ENCODE results near the gene LRRC74A.

LRRC74A gene

GRCh38 chr14:76814726-76815645, 11.2 kb upstream of the LRRC74A start:
- H3K4me1 ChIP-seq (ENCODE audit: control insufficient read depth, low read length): peaks cover 20% of the 10 kb centered on the region
- no peaks in the 10 kb centered on the region for H3K36me3 ChIP-seq (ENCODE audit: control insufficient read depth, low read length)
- TF ChIP-seq CTCF (IDR thresholded peaks at IDR 0.05; ENCODE audit: low read depth, low read length, poor library complexity, severe bottlenecking) (no peak), EZH2phosphoT487 (IDR thresholded peaks at IDR 0.05; ENCODE audit: borderline replicate concordance, low read length) (no peak)
- H3K9me3 ChIP-seq (ENCODE audit: control insufficient read depth, insufficient read depth, low read length): no peaks in the 10 kb centered on the region
- no peaks in the 10 kb centered on the region for H3K9me2 ChIP-seq (replicated peaks; ENCODE audit: control insufficient read depth, low read length)
- H3K4me2 ChIP-seq (ENCODE audit: low read length): no peak overlapping the region
- no peak overlapping the region for H3K4me3 ChIP-seq (ENCODE audit: low read length)
- peaks cover 23% of the 10 kb centered on the region for H3K79me2 ChIP-seq (ENCODE audit: control insufficient read depth, low read length)
- H3K27ac ChIP-seq (ENCODE audit: low read depth, low read length): no peak overlapping the region
- H3F3A ChIP-seq (ENCODE audit: control insufficient read depth, insufficient read depth): no peaks in the 10 kb centered on the region
- no peaks in the 10 kb centered on the region for H4K20me1 ChIP-seq (ENCODE audit: control insufficient read depth, insufficient read depth, low read depth, low read length)
- peaks cover 12% of the 10 kb centered on the region for H3K27me3 ChIP-seq (ENCODE audit: control insufficient read depth, low read length)

GRCh38 chr14:76820700-76821099, 5.5 kb upstream of the LRRC74A start:
- peaks cover 24% of the 10 kb centered on the region for H3K27me3 ChIP-seq (ENCODE audit: control insufficient read depth, low read length)
- no peak overlapping the region for H3K4me2 ChIP-seq (ENCODE audit: low read length)
- no peaks in the 10 kb centered on the region for H3K36me3 ChIP-seq (ENCODE audit: control insufficient read depth, low read length)
- H3K4me3 ChIP-seq (ENCODE audit: low read length): no peak overlapping the region
- H3K27ac ChIP-seq (ENCODE audit: low read depth, low read length): no peak overlapping the region
- no peaks in the 10 kb centered on the region for H3K9me3 ChIP-seq (ENCODE audit: control insufficient read depth, insufficient read depth, low read length)
- H3F3A ChIP-seq (ENCODE audit: control insufficient read depth, insufficient read depth): no peaks in the 10 kb centered on the region
- H4K20me1 ChIP-seq (ENCODE audit: control insufficient read depth, insufficient read depth, low read depth, low read length): no peaks in the 10 kb centered on the region
- no peaks in the 10 kb centered on the region for H3K9me2 ChIP-seq (replicated peaks; ENCODE audit: control insufficient read depth, low read length)
- H3K4me1 ChIP-seq (ENCODE audit: control insufficient read depth, low read length): no peaks in the 10 kb centered on the region
- H3K79me2 ChIP-seq (ENCODE audit: control insufficient read depth, low read length): no peaks in the 10 kb centered on the region
- TF ChIP-seq EZH2phosphoT487 (IDR thresholded peaks at IDR 0.05; ENCODE audit: borderline replicate concordance, low read length): no peak
- no peak for TF ChIP-seq CTCF (IDR thresholded peaks at IDR 0.05; ENCODE audit: low read depth, low read length, poor library complexity, severe bottlenecking)

- H3K36me3 ChIP-seq (ENCODE audit: control insufficient read depth, low read length): no peaks in the 10 kb centered on the region
- no peaks in the 10 kb centered on the region for H3F3A ChIP-seq (ENCODE audit: control insufficient read depth, insufficient read depth)
- H3K4me1 ChIP-seq (ENCODE audit: control insufficient read depth, low read length): no peaks in the 10 kb centered on the region
- no peak for TF ChIP-seq EZH2phosphoT487 (IDR thresholded peaks at IDR 0.05; ENCODE audit: borderline replicate concordance, low read length)
- TF ChIP-seq CTCF (IDR thresholded peaks at IDR 0.05; ENCODE audit: low read depth, low read length, poor library complexity, severe bottlenecking): no peak
- H3K9me2 ChIP-seq (replicated peaks; ENCODE audit: control insufficient read depth, low read length): no peaks in the 10 kb centered on the region
- H3K4me3 ChIP-seq (ENCODE audit: low read length): no peak overlapping the region
- H3K9me3 ChIP-seq (ENCODE audit: control insufficient read depth, insufficient read depth, low read length): no peaks in the 10 kb centered on the region
- H3K79me2 ChIP-seq (ENCODE audit: control insufficient read depth, low read length): no peaks in the 10 kb centered on the region
- H3K27ac ChIP-seq (ENCODE audit: low read depth, low read length): no peak overlapping the region
- H3K27me3 ChIP-seq (ENCODE audit: control insufficient read depth, low read length): peaks cover 30% of the 10 kb centered on the region
- H4K20me1 ChIP-seq (ENCODE audit: control insufficient read depth, insufficient read depth, low read depth, low read length): no peaks in the 10 kb centered on the region; the same call in 1 of the 2 replicates
- H3K4me2 ChIP-seq (ENCODE audit: low read length): no peak overlapping the region
Measured at GRCh38 chr14:76827696-76828296, 1.6 kb downstream of the LRRC74A start.

Data from DOHH2 (cell line).